HG03442 (cell line): ENCODE results near the gene STX8.

ENCODE experiments used
- ATAC-seq: cut with Tn5 transposase; IDR thresholded peaks from one replicate; pipeline ENCODE4 v1.9.1; 2021; ENCODE audit warnings: mild to moderate bottlenecking, moderate library complexity; ENCODE audit not compliant: unreplicated experiment

The STX8 gene

DNA sequence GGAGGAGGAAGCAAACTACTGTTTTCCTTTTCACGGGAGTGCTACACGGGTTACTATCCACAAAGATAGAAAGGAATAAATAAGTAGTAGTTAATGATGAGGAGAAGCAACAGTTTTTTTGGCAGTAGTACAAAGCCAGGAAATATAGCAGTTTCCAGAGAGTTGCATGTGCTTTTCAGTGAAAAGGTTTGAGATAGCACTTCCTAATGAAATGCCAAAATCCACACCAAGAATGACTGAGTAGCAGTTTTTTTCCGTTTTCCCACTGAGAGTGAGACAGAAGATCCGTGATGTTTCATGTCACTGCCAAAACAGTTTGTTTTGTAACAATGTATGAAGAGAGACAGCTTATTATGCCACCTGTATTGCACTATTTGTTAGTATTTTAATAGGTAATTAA, 129.1 kb downstream of the STX8 start:
- no peak for ATAC-seq

DNA sequence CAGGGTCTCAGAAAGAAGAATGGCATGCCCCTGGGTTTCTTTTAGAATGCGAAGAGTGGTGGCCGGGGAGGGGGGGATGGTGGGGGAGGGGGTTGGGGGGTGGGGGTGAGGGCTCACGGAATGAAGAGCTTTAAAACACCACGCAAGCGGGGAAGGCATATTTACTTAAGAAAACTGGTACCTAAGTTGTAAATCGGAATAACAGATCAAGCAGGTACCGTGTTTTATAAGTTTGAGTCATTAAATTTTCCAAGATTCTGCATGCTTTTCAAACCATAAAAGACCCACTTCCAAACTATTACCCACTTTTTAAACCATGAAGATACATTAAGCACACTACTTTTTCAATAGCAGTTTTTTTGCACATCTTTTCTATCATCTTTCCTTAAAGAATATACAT, 130.2 kb downstream of the STX8 start:
- no peak for ATAC-seq

DNA sequence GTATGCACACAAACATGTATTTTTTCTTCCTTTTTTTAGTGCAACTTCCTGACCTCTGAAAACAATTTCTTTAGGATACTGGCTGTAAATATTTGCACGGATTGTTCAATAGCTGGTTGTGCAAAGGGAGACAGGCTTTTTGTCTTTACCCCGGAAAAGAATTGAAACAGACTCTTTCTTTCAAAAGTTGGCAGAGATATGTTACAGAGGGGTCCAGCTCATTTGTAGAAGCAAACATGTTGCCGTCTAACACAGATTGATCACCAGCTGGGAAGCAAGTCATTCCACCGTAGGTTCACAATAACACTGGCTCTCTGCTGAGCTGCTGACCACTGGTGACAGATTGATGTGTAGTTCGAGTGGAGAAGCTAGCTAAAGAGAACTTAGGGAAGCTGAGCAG, 130.9 kb downstream of the STX8 start:
- no peak for ATAC-seq

DNA sequence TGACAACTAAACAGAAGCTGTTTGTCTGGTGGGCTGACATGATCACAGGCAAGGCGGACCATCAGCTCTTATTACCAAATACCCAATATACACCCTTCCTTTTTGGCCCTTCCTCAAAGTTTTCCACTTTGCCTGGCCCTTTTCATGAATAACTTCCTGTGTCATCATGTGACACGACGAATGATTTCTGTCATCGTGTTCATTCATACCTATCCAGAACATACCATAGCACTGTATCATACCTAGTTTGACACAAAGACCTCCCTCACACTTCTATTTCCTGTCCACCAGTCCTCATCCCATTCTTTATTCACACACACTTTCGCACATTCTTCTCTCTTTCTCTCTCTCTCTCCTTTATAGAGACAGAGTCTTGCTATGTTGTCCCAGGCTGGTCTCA, 131.8 kb downstream of the STX8 start:
- no peak for ATAC-seq

DNA sequence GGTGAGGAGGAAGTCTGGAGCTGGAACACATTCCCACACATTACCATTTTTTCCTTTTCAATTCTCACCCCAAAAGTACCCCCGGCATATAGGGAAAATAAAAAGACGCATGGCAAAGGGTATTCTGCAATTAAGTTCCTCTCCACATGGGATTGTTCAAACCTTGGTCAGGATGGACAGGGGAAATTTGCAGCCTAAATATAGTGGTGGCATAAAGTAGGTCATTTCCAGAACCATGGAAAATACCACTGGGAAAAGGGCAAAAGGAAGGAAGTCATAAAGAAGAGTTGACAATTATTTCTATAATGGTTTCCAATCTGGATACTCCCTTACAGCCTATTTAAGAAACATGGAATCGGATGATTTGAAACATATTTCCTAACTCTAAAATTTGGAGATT, 135.8 kb downstream of the STX8 start:
- ATAC-seq, result no peak

DNA sequence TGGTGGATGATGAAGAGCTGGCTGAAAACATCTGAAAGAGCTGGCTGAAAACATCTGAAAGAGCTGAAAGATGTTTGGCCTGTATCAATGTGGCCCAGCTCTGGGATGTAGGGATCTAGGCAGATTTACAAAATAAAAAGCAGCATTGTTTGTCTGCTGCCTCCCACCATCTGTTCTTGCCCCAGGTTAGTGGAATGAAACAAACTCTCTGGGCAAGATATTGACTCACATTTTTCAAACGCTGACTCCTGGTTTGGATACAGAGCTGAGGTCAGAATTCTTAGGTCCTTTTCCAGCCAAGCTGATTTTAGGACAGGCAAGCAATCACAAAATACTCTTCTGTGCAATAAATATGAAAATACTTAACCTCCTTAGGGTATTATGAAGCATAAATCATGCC, 139.0 kb downstream of the STX8 start:
- ATAC-seq, result no peak

DNA sequence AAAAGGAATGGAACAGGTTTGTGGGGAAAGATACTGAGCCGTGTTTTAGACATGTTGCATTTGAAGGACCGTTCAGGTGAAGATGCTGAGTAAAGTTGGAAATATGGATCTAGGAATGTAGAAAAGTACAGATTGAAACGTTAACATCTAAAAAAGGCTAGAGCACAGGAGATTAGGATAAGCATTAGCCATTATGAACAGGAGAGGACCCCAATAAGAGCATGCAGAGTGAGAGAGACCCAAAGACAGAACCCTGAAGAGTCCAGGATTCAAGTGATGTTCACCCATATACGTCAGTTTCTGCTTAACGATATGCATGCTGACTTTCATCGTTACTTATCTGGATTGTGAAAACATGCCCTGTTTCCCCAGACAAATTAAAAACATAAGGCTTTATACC, 140.5 kb downstream of the STX8 start:
- ATAC-seq, result no peak

DNA sequence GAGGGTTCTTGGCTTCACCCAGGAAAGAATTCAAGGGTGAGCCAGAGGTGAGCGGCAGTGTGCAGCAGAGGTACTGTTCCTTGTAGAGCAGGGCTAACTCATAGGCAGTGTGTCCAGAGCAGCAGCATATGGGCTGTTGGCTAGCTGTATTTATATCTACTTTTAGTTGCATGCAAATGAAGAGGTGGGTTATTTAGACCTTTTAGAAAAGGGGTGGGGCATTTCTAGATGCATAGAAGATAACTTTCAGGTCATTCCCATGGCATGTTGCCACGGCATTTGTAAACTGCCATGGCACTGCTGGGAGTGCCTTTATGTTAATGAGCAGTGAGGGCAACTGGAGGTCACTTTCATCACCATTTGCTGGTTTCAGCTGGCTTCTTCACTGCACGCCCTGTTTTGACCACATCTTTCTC, 141.0 kb downstream of the STX8 start:
- ATAC-seq, result no peak

DNA sequence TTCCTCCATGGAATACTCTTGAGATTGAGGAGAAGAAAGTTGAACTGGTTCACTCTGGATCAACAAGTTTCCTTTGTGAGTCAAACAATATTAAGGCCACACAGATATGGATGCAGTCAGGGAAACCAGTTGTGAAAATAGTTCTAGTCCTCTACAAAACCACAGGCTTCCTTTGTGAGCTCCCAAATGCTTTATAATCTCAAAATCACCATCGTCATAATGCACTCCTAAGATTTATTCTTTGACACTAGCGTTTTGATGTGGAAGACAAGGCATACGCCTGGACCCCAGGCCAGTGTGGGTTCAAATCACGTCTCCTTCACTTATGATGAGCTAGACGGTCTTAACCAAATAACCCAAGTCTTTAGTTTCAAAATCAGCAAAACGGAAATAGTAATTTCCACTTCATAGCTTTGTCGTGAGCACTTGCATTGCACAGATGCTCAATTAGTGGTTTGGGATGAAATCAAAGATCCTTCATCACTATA, 142.6 kb downstream of the STX8 start:
- ATAC-seq, result no peak

DNA sequence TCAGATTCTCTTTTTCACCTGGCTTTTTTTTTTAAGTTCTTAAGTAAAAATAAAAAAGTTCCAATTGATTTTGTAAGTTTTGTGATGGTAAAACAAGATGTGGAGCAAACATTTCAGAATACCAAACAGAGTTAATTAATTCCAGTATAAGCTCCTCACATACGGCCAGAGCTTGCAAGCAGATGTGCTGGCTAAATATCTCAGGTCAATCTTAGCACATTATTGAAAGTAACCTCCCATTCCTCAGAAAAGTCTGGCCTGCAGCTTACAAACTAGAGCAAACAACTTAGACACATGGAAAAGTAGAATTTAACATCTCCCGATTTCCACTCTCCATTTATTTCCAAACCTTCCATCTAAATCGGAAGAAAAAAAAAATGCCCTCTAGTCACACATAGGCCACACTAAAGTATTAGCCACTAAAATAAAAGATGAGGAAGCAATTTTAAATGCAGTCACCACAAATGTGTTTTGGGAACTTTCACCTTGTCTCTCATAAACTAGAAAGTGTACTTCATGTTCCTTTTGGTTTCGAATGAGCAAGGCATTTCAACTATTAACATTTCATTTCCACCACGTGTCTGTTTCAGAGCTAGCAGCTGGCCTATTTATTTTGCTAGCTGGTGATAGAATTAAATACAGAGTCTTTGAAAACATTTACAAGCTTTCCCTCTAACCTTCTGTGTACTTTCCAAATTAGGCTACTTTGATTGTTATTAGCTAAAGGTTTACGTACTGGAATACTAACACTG, 143.3 kb downstream of the STX8 start:
- peak; percentile 63 for ATAC-seq

DNA sequence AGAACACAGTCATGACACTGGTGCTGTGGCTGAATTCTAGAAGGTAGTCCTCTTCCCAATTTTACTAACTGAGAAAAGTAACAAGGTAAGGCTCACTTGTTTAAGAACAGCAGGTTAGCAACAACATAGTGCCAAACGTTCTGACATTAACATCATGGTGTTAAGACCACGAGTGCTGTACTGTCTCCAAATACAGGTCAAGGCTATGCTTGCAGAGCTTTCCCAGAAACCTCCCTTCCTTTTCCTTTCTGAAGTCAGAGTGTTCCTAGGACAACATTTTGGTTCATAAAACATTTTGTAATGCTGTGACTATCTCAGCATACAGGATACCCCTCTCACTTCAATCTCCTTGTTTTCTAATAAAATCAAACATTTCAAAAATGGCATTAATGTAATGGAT, 144.0 kb downstream of the STX8 start:
- ATAC-seq, result no peak

DNA sequence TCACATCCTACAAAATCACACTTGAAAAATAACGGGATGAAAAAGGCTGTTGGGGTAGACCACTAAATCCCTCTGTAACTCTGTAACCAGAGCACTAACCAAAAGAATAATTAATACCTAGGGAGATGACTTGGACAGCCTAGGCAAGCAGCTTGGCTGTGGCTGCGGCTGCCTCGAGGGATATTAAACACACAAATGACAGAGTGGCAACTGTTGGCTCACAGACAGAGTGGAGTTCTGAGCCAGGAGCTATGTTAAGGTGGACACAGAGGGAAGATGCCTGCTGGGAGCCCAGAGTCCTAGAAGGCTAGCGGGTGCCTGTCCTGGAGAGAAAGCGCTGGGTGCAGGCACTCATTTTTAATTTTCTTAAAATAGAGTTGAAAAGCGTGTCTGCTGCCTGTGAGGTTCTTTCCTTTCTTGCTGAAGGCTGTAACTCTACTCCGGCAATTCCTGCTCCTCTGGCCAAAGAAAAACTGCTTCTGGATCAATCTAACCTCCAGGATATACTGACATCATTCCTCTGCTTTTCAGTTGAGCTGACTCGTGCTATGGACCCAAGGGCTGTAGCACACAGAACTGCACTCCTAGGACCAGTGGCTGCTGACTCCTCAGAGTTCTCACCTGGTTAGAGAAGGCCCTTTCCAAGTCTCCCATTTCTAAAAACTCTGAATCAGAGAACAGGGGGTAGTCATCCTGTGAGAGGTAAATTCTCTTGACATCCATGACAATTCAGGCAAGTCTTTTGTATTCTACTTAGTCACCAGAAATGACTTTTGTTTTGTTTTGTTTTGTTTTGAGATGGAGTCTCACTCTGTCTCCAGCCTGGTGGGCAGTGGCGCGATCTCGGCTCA, 147.9 kb downstream of the STX8 start:
- ATAC-seq, result no peak

DNA sequence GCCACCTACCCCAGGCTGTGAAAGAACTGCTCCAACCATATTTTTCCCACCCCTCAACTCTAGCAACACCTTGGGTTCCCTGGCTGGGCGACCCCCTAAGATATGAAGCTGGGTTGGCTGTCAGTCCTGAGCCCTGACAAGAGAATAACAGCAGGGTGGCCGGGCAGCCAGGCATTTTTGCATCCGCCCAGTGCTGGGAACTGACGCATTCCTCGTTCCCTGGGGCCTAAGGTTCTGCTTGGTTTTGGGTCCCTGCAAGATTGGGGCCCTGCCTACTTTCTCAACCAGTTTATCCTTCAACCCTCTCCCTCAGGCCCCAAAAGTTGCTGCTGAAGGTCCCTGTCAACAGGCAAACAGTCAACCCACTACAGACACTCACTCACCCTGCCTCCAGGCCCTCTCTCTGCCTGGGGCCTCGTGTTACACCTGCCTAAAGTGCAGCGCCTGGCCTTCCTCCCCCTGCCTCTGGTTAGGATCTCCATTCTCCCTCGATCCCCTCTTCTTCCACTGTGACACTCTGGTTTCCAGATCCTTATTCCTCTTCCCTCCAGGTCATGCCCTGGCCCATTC, 151.5 kb downstream of the STX8 start:
- ATAC-seq, result no peak

DNA sequence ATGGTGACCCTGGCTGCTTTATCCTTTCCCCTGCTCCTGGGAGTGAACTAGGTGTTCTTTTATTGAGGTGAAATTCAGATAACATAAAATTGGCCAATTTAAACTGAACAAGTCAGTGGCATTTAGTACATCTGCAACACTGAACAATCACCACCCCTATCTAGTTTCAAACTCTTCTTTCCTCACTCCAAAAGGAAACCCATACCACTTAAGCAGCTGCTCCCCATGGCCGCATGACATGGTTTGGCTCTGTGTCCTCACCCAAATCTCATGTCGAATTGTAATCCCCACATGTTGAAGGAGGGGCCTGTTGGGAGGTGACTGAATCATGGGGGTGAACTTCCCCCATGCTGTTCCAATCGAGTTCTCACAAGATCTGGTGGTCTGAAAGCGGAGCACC, 154.1 kb downstream of the STX8 start:
- ATAC-seq, result no peak

DNA sequence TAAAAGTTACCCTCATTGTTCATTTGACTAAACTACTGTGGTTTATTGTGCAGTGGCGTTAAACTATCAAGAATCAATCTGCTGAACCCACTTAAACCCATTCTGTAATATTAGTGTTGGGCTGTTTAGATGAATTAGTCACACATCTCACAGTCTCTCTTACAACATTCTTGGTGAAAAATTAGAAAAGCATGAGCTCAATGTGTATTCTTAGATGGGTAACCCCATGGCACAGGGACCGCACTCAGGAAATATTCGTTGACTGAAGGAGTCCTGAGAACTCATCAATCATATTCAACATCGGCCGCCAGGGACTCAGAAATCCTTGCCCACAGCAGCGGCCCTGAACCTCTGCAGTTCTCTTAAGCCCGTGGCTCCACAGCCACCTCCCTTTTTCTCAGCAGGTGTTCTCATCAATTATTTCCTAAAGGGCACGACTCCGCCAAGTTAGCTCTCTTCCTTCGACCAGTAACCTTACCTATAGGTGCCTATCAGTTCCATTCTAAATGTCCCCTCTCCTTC, 155.6 kb downstream of the STX8 start:
- no peak for ATAC-seq

DNA sequence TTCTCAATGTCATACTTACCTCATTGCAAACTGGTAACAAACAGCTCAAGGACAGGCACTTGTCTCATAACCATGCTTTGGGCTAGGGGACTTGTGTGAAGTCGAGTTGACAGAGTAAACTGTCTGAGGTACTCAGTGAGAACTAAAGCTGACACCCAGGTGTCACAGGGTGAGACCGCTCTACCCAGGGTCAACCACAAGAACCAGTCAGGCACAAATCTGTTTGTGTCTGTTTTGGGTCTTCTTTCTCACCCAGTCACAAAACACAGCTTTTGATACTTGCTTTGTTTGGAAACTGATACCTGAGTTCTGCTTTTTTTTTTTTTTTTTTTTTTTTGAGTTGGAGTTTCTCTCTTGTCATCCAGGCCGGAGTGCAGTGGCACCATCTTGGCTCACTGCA, 161.1 kb downstream of the STX8 start:
- ATAC-seq, result peak; percentile 94

DNA sequence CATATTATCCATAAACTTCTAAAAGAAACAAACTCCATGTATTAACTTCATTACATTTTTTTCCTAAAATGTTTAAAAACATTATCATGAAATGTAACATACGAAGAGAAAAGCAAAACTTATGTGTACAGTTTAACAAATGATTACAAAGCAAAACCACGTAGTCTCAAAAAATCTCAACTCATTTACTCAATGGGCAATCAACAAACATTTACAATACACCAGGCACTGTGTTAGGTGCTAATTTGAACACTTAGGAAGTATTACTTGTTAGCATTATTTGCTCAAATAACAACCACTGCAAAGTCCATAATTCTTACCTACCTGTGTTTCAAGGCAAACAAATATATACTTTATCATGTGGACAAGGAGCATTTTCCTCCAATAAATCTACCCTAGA, 164.9 kb downstream of the STX8 start:
- ATAC-seq, result no peak

DNA sequence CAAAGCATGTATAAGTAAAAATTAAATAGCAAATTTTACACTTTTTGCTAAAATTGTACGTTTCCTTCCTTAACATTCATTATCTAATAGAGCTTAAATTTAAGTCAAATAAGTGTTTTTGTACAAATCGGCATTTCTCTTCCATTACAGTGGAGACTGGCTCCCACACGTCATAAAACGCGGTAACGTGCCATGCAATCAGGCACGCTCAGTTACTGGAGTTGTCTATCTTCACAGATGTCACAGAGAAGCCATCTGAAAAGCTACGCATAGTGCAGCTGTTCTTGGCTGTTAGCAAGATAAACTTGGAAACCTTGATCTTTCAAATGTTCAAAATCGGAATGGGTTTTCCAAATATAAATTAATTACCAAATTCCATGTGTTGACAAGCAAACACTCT, 165.3 kb downstream of the STX8 start:
- no peak for ATAC-seq

DNA sequence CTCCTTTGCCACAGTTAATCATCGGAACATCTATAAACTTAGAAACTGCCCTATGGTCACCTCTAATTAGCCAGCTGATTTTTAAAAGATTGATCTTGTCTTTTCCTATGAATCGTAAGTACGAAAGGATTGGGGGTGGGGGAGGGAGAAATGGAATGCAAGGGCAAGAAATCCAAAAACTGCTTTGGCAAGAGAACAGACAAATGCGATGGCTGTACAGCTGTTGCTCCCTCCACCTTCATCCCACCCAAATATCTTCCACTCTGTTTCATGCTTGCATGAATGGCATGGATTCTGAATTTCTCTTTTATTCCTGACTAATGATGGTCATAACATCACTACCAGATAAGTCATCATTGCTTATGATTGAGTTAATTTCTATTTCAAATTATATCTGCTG, 165.7 kb downstream of the STX8 start:
- ATAC-seq, result no peak

DNA sequence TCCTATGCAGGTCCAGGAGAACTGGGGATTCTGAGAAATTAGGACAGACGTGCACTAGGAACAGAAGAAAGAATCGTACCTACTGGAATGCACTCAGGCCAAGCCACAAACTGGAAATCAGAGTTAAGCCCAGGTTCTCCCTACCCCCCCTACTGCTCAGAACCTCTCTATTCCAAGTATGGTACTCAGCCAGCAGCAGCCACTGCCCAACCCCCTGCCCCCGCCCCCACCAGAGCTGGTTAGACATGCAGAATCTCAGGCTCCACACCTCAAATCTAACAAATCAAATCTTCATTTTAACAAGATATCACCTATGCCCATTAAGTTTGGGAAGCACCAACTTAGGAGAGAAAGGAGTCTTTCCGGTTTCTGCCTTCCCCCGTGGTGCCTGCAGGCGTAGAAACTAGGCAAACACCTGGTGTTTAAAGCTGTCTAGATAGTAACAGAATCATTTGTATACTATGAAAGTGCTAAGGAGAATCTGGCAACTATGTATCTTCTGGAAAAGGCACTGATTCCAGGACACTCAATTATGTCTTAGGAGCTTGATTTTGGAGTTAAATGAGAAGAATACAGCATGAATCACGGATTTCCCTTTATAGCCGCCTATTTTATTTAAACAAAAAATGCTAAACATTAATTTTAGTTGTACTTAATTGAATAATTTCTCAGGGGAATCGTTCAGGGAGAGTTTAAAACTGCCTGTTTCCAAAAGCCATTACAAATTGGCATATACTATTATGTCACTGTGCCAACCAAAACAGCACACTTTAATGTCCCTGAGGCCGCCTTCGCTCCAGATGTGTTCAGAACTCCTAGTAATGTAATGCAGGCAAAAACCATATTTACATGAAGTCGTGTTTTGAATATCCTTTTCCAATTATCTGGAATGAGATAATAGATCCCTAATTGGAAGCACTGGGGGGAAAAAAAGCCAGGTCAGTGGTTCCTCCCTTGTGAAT, 166.5 kb downstream of the STX8 start:
- no peak for ATAC-seq

DNA sequence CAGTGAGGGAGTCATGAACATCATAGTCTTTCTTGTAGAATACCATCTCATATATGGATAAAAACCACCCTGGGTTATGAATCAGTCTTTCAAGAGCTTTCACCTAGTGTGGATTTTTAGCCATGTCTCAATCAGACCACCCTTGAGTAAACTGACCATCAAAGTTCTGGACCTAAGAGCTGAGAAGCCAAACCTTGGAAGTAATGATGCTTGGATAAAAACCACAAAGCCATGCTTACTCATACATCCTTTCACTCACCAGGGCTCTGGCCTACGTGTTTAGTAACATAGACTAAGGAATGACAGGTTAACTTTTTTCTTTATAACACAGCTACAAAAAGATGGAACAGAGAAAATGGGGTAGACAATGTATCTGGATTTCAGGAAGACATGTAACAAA, 167.2 kb downstream of the STX8 start:
- ATAC-seq, result no peak
